ENCODE results near the gene SLC24A1. TPM values are rescaled to one million over a fixed set of nuclear protein-coding genes. Genes with fewer than 3 reads are reported as not detected.
"Not testable (repeated sequence)": the region's sequence is repeated elsewhere in the genome, so short reads cannot be mapped to it uniquely, and the experiment has no call there.

Gene SLC24A1
- 5.6 TPM for polyA plus RNA-seq (2013, experiment 1 of 2; ENCODE audit: insufficient read length)
- 6.0 TPM for polyA plus RNA-seq (2013, experiment 2 of 2; ENCODE audit: insufficient read length)

DNA sequence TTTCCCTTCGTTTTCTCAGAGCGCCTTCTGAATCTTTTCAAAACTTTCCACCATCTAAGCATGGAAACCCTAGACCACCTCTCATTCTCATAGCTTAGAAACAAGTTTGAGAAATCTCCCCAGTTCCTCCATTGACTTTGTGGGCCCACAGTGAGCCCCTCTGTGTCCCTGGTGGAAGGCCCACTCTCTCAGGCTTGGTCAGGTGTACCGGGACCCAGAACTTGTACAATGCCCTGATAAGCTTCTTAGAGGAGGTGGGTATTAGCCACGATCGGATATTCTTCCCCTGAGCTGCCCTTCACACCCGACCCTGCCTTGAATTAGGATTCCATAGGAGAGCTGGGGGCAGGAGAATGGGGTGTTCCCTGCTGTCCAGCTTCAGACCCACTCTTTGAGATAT lies at the start of gene SLC24A1:
Gene SLC24A1 (plus strand): TSS at position 301 of the 400 bp plus-strand sequence. CDS start 2,143 bp downstream, outside the sequence.
- DNase-seq: no peak

DNA sequence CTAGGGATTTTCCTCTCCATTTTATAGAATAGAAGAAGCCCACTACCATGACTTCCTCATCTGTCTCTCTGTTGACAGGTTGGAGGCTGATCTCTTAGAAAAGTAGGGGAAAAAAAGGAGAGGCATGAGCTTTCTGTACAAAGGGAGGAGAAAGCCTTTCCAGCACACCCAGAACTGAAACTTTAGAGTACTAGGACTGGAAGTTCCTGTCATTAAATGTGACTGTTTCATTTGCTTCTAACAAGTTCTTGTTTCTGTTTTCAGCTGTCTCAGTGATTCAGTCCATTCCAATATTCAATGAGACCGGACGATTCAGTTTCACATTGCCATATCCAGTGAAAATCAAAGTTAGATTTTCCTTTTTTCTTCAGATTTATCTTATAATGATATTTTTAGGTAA lies 49.8 kb upstream of the SLC24A1 start:
- no peak for DNase-seq

DNA sequence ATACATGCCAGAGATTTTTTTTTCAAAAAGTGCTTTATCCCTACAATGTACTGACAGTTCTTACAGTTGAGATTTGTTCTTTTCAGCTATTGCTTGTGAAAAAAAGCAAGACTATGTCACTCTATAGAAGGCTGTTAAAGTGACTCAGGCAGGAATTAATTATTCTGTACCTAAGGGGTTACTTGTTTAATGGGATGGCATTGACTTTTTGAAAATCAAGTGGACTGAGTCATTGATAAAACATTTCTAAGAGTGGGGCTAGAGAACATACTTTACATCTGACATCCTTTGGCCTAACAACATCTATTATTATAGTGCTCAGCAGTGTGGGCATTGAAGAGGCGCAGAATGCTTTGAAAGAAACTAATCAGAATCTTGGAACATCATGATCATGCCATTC lies 45.1 kb upstream of the SLC24A1 start:
- DNase-seq: peak; percentile 86

DNA sequence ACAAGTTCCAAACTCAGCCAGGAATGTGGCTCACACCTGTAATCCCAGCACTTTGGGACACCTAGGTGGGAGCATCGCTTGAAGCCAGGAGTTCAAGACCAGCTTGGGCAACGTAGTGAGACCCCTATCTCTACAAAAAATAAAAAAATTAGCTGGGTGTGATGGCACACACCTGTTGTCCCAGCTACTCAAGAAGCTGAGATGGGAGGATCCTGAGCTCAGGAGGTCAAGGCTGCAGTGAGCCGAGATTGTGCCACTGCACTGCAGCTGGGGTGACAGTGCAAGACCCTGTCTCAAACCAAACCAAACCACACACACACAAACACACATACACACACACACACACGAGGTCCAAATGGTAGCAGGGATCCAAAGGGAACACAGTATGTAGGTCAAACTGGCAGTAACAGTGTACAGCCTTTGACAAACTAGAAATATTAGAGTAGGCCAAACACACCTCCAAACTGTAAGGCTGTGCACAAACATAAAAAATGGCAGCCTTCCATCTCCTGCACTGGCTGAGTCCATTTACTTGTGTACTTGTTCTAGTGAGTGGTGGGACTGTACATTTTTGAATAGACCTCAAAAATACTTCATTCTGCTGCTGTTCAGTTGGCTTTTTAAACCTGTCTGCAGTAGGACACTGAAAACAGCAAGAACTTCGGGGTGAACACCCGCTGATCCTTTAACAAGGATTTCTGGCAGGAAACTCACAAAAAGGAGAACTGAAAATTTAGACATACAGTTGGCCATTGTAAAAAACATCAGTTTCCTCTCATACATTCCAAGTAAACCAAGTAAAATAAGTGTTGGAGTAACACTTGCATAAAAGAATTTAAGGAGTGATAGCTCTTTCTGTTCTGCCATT lies 44.4 kb upstream of the SLC24A1 start:
- DNase-seq: peak; percentile 34

DNA sequence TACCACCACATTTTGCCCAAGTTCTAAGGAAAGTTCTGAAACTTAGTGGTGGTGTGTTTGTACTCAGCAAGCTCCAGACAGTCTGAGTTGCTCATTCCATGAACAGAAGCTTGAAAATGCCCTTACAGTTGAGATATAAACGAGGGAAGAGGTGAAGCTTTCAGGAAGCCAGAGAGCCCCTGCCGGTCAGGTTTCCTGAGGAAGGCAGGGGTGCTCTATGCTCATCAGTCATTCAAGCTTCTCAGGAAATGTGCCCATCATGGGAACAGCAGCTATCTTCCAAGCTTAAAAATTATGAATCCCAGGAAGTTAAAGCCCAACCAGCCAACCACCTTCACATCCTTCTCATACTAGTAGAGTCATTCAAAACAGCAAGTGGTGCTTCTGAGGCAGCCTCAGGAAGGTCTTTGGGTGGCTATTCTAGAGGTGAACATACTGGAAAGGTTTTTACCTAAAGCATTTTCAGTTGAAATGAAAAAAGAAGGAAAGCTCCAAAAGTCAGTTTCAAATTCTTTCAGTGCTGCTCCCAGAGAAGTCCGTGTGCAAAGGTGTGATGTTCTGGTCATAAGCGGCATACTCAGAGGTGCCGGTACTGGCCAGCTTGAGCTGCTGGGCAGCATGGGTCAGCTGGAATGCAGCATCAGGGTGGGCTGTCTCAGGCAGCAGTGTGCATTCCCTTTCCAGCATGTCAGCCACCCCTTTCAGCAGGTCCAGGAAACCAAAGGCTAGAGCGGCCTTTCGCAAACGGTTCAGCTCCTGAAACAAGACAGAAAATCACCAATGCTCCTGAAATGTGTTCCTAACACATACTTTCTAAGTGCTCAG lies 42.6 kb upstream of the SLC24A1 start:
- no peak for DNase-seq

DNA sequence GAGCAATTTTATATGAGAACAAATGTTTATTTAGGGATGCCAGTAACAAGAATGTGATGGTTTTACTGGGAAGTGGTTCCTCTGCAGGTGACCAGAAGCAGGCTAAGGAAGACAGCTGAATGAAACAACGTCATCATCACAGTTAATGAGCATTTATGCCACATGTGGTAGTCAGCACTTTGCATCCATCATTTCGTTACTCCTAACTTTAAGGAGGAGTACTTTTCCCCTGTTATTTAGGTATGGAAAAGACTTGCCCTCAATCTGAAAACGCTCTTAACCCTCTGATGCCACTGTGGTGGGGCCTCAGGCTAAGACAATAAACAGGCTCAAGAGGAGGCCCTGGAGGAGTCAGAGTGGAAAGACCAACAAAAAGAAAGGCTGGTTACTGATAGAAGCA lies 42.0 kb upstream of the SLC24A1 start:
- DNase-seq: no peak

DNA sequence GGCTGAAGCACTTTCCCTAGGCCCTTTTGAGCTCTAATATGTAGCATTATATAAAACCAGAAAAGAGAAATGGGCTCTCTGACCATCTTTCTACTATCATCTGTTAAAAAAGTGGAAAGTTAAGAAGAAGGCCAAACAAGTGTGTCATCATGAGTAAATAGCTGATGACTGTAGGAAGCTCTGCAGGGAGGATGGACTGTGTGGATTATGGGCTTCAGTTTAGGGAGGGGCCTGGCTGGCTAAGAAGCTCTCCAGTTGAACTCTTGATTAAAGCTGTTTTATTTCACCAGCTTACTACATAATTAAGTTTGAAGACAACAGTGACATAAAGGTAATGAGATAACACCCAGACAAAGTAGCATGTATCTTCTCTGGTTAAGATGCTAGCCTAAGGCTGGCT lies 41.5 kb upstream of the SLC24A1 start:
- peak; percentile 80 for DNase-seq

DNA sequence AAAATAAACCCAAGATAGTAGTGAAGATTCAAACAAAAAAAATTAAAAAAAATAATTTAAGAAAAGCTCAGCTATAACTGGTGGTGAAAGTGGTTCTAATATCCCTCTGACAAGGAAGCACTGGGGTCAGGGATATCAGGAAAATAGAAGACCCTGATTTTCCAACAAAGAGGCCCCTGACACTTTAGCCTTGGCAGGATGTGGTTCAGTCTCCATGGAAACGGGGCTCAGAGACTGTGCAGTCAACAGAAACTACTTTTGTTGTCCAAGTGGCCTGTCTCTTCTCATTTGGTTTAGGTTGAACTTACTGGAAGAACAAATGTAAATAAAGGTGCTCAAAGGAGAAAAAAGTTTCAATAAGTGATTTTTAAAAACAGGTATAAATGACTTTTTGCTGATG lies 38.0 kb upstream of the SLC24A1 start:
- DNase-seq: peak; percentile 26

DNA sequence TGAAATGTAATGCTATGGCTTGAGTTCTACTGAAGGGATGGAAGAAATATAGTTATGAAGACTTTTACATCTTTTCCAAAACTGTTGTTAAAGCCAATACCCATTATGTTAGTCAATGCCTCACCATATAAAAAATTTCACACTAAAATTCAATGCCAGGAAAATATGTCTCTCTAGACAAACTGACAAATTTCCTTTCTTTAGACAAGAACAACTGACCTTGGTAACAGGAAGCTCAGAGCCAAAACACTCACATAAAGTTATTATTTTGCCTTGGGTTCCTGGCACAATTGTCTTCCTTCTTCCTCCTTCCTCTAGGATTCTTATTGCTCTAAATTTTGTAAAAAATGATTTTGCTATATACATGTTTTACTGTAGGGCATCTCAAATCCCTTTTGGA lies 37.5 kb upstream of the SLC24A1 start:
- DNase-seq: no peak

DNA sequence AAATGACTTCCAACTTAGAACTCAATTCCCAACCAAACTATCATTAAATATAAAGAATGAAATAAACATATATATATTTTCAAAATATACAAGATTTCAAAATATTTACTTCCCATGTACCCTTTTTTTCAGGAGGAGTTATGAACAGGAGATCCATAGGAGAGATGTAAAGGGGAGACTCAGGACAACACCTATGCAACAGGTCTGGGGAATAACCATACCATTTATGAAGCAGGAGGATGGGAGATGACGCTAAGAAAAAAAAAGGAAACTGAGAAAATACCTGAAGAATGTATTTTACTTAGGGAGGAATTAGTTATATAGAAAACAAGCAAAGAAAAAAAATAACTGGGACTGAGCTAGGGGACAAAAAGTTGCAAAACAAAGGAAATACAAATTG lies 34.6 kb upstream of the SLC24A1 start:
- DNase-seq: no peak

DNA sequence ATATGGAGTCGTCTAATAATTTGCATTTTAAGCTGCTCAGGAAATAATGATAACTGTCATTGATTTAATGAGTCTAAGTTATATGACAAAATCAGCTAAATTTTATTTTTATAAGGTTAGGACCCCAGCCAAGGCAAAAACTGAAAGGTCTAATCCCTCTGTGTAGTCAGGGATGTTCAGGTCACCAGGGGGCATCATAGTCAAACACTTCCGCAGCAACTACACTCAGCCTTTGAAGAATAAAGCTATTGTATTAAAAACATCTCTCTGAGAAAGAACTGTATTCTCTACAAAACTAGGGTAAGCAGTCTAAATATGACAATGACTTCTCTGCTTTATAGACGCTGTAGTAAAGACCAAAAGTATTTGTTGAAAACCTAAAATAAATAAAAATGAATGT lies 25.8 kb upstream of the SLC24A1 start:
- DNase-seq: no peak

DNA sequence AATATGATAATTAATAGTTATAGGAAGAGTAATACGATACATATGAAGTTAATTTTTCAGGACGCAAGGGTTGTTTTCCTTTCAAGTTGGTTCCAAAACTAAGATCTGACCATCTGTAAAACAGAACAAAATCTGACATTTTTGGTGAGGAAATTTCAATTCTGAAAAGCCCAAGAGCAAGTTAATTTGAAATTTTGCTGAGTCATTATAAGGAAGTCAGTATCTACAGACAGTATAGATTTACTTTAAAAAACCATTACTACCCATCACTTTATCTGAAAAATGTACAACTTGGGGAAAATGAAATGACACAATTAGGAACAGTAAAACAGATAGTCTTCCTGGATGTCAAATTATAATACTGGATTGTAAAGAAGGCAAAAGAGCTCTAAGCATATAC lies 23.3 kb upstream of the SLC24A1 start:
- no peak for DNase-seq

DNA sequence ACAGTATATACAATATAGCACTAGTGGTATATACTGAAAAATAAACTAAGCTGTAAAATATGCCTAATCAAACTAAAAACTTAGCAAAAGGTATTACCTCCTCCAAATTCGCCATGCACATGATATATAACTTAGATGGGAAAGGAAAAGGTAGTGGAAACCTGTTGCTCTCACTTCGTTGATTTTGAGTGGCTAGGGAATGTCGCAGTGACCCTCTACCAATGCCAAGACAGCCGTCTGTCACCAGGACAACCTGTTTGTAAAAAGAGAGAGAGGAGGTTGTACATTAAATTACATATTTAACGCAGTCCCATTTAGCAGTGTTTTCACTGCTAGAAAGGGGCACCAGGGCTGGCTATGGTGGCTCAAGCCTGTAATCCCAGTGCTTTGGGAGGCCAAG lies 22.1 kb upstream of the SLC24A1 start:
- no peak for DNase-seq

DNA sequence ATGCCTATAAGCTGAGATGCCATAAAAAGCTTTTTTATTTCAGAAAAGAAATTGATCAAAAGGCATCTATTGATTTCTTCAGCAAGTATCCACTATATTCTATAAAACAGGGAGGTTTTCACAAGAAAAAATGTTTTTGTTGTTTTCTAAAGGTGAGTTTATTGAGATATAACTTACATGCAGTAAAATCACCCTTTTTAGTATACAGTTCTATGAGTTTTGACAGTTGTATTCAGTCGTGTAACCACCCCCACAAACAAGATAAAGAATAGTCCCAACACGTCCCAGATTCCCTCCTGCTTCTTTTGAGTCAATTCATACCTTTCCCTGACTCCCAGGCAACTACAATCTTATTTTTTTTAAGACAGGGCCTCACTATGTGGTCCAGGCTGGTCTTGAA lies 18.6 kb upstream of the SLC24A1 start:
- DNase-seq: no peak

DNA sequence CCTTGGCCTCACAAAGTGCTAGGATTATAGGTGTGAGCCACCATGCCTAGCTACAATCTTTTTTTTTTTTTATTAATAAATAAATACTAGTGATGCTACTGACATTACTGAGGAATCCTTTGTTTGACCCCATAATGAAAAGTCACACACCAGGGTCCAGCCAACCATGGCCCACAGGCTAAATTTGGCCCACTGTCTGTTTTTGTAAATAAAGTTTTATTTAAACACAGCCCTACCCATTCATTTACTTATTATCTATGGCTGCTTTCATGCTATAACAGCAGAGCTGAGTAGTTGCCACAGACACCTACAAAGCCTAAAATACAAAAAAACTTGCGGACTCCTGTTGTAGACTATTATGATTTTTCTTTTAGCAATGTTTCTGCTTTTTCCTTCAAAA lies 18.2 kb upstream of the SLC24A1 start:
- no peak for DNase-seq

DNA sequence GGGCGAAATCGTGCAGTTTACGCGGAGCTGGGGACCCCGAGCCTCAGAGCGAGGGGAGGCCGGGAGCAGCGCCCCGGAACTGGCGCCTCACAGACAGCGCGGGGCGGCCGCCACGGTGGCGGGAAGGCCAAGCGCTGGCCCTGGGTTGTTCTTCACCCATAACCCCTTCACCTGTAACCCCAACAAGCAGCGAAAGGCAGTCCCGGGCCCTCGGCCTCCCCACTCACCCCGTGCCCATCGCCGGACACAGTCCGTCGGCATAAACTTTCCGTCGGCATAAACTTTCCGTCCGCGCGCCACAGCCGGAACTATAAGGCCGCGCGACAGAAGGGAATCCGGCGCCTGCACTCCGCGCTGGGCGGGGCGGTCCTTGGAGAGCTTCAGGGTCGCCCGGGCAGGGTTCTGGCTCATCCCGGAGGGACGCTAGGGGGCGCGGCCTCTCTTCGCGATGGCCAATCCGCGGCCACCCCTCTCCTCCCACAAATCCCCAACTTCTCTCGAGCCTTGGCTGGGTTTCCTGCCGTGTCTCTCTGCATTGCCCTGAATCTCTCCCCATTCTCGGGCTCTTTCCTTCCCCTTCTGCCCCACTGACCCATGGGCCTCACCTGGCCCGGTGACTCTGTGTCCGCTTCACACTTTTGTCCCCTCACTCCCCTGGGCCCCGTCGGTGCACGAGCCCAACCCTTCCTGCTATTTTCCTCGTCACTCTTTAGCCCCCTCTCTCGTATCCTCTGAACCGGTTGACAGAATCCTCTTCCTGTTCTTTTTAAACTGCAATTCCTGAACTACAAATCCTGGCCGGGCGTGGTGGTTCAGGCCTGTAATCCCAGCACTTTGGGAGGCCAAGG lies 10.6 kb upstream of the SLC24A1 start, which contains the start of gene INTS14:
Gene INTS14 (minus strand): TSS at position 261 of the 848 bp plus-strand sequence. CDS start 3,751 bp downstream, outside the sequence.
- DNase-seq: peak; percentile 96

DNA sequence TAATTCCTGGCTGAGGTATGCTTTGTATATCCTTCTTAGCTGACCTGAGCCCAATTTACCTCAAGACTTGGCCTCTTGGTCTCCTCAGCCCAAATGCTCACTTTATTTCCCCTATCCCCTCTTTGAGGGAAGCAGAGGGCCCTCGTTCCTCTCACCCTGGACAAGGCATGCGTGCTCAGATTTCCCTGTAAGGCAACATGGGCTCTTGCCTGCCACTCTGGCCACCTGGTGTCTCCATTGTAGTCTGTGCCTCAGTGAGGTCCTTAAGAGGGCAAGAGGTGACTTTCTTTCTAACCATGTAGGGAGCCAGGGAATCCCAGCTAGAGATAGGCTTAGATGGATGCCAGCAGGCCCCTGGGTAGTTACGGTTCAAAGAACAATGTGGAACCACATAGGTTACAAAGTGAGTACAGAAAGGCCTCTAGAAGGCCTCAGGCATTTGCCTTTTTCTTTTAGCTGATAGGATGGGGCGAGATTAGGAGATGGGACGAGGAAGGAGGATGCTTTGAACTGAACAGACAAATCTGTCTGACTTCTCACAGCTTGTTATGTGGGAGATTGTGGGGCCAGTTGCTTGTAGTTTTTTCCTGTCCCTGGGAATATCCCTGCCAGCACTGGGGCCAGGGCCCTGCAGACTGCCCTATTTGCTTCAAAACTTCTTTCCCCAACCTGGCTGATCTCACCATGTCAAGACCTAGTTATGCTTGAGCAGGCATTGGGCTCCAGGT lies 9.7 kb upstream of the SLC24A1 start:
- no peak for DNase-seq

DNA sequence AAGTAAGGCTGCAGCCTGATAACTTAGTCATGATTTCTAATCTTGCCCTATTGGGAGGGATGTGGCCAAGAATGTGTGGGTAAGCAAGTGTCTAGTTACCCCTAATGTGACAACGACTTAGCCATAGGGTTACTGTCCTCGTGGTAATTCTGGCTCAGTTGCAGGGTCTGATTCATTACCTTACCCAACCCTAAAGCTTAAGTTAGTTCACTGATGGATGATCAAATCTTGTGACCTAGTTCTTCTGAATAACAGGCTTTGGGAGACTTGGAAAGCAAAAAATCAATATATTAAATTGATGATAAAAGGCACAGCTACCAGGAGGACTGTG lies 9.2 kb upstream of the SLC24A1 start:
- DNase-seq: no peak

DNA sequence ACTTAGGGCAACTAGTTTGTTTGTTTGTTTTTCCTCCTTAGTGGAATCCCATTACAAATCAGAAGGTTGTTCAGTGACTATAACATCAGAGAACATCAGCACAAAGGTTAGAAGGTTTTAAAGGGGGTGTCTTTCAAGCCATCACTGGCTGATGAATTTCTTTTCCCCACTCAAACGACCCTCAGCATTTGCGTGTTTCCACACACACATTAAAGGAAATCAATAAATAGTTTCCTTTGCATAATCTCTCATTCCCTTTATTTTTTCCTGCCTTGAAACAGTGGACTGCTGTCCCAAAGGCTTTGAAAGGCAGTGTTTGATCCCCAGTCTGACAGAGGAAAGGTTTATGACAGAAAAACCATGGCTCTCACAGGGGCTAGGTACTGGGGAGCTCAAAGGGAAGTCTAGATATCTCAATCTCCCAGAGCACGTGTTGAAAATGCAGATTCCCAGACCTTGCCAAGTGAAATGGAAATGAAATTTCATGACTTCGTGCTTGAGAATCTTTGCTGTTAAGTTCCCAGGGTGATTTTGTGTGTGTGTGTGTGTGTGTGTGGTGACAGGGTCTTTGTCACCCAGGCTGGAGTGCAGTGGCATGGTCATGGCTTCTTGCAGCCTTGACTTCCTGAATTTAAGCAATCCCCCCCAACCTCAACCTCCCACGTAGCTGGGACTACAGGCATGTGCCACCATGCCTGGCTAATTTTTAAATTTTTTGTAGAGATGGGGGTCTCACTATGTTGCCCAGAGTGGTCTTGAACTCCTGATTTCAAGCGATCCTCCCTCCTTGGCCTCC lies 8.6 kb upstream of the SLC24A1 start:
- no peak for DNase-seq

DNA sequence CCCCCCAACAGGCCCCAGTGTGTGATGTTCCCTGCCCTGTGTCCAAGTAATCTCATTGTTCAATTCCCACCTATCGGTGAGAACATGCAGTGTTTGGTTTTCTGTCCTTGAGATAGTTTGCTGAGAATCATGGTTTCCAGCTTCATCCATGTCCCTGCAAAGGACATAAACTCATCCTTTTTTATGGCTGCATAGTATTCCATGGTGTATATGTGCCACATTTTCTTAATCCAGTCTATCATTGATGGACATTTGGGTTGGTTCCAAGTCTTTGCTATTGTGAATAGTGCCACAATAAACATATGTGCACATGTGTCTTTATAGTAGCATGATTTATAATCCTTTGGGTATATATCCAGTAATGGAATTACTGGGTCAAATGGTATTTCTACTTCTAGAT lies 5.9 kb upstream of the SLC24A1 start:
- DNase-seq: not testable (repeated sequence)

DNA sequence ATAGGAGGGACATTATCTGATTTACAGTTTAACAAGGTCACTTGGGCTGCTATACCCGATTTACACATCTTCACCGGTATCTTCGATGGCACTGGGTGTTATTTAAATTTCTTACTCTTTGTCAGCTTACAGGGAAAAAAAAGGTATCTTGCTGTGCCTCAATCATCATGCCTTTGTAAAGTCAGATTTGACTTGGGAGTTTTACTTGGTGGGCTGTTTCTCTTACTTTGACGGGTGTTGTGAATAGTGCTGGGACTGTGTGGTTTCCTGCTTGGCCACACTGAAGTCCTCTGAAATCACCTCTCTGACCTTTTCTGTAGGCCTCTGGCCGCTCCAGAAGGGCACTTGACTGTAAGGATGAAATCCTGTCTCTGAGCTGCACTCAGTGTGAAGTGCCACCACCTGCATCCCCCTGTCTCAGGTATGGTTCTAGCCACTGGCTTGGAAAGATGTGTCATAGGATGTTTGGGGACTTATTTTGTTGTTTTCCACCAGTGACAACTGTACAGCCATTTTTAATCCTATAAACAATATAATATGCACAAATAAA lies 3.1 kb upstream of the SLC24A1 start:
- DNase-seq: no peak
